Measurements from ENCODE around the gene UBE2M. TPM values are rescaled to one million over a fixed set of nuclear protein-coding genes. Genes with fewer than 3 reads are reported as not detected.
"Not testable (repeated sequence)": the region's sequence is repeated elsewhere in the genome, so short reads cannot be mapped to it uniquely, and the experiment has no call there.

Gene UBE2M
- total RNA-seq, 1 donor = 54.4 TPM

- DNase-seq (ENCODE audit: low read depth in 2 of 3, low spot score in 2 of 3) = peak; percentile 99 to 100 (median 99)
These were observed 14.4 kb downstream of the UBE2M start, which contains the start of gene TRIM28 for GRCh38 chr19:58543826-58544590. Gene TRIM28 (plus strand): TSS chr19:58544064. CDS start chr19:58544758, 694 bp downstream.

DNA sequence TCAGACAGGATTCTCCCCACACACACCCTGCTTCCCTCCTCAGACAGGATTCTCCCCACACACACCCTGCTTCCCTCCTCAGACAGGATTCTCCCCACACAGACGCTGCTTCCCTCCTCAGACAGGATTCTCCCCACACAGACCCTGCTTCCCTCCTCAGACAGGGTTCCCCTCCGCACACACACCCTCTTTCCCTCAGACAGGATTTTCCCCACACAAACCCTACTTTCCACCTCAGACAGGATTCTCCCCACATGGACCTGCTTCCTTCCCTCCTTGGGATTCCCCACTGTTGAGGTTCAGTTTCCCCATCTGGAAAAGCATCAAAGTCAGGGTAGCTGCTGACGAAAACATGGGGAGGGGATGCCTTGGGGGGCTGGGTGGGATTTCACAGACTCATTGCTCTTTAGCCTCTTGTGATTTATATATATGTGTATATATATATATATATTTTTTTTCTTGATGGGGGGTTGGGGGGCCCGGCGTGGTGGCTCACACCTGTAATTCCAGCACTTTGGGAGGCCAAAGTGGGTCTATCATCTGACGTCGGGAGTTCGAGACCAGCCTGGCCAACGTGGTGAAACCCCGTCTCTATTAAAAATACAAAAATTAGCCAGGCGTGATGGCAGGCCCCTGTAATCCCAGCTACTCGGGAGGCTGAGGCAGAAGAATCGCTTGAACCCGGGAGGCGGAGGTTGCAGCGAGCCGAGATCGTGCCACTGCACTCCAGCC, 15.6 kb downstream of the UBE2M start:
- not testable (repeated sequence) for DNase-seq (ENCODE audit: low read depth in 2 of 3, low spot score in 2 of 3)

- not testable (repeated sequence) for DNase-seq (ENCODE audit: low read depth in 2 of 3, low spot score in 2 of 3)
These were observed 19.2 kb downstream of the UBE2M start for GRCh38 chr19:58539169-58539559.

- peak in 2 of 3 donors; percentile 83 to 91 for DNase-seq (ENCODE audit: low read depth in 2 of 3, low spot score in 2 of 3)
These were observed 19.9 kb downstream of the UBE2M start for GRCh38 chr19:58538257-58539168.

DNA sequence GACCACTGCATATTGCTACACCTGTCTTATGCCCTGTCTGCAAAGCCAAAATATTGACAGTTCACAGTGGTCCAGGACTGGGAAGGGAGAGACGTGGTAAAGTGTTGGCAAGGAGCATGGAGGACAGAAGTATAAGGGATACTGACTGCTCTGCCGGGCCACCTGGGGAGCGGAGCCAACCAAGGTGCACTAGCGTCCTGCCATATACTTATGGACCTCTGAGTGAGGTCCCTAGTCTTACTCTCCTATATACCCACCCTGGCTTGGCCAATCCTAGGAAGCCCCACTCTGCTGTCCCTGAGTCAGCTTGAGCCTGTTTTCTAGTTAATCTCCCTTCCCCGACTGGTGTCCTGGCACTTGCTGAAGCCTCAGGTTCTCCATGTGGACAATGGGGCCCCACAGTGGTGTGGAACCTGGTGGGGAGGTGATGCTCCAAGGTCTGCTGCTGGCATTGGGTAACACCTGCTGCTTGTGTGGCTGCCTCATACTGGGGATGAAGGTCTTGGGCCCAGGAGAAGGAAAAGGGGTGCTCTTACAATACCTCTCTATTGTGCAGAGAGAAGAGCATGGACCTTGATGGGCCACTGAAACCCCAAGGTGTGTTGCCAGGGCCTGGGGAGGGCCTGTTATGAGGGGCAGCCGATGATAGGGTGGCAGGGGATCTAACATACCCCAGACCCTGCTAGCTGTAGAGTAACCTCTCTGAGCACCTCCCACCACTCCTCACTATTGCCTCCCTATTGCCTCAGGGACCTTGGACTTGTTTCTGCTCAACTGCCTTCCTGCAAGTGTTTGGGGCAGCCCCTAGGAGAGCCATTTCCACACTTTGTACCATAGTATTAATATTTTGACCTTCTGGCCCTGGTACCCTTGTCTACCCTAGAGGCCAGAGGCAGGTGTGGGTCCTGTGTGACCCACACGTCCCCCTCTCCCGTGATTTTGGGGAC, 21.3 kb downstream of the UBE2M start:
- no peak for DNase-seq (ENCODE audit: low read depth in 2 of 3, low spot score in 2 of 3)

DNA sequence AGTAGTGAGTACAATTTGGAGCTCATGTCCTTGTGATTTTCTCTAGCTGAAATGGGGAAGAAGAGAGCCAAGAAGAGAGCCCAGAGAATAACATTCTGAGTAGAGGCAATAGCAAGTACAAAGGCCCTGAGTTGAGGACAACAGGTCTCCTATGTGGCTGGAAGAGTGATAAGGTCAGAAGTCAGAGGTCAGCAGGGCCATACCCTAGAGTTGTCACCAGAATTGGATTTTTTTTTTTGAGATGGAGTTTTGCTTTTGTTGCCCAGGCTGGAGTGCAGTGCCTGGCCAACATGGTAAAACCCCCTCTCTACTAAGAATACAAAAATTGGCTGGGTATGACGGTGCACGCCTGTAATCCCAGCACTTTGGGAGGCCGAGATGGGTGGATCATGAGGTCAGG, 22.6 kb downstream of the UBE2M start:
- no peak for DNase-seq (ENCODE audit: low read depth in 2 of 3, low spot score in 2 of 3)

GRCh38 chr19:58531034-58531840, 27.2 kb downstream of the UBE2M start:
- DNase-seq (ENCODE audit: low read depth in 2 of 3, low spot score in 2 of 3) = no peak

- DNase-seq (ENCODE audit: low read depth in 2 of 3, low spot score in 2 of 3) = no peak
These were observed 29.0 kb downstream of the UBE2M start for GRCh38 chr19:58529405-58529804.

DNA sequence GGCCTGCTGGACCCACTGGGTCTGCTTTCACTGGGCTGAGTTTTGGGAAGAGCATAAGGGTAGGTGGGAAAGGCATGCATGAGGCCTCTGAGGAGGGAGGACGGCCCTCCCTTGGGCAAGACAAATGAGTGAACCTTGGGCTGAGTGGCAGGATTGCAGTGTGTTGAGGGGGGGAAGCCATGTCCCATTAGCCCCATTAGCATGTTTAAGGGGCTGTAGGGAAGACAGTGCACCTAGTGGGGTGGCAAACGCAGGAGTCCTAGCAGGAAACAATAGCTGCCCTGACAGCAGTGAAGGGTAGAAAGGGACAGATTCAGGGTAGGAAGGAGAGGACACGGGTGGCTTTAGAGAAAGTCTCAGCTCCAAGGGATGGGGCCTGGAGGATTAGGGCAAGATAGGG, 35.7 kb downstream of the UBE2M start:
- no peak for DNase-seq (ENCODE audit: low read depth in 2 of 3, low spot score in 2 of 3)

DNA sequence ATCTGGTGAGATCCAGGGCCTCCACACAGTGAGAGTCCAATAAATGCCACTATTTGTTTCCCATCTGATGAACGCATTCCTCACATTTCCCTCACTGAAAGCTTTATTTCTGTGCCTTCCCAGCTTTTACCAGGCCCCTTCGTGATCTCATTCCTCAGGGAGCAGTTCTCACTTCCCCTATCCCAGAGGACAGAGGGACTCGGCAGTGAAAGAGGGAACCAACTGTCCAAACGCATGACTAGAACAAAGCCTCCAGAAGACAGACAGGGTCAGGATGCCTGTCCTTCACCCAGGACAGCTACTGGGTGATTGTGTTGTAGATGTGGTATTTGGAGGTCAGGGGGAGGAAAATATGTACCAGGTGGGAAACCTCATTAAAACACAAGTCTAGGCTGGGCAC, 36.8 kb downstream of the UBE2M start:
- DNase-seq (ENCODE audit: low read depth in 2 of 3, low spot score in 2 of 3) = no peak

DNA sequence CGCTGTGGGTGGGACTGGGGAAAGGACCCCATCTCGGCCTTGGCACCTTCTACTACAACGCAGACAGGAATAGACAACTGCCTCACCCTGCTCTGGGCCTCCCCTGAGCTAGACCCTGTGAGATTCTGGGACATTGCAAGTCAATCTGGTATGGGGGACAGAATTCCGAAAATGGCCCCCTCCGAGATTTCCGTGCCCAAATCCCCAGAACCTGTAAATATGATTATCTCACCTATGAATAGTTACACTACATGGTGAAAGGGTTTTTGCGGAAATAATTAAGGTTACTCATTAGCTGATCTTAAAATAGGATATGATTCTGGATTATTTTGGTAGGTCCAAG, 38.2 kb downstream of the UBE2M start:
- no peak for DNase-seq (ENCODE audit: low read depth in 2 of 3, low spot score in 2 of 3)

GRCh38 chr19:58519355-58520256, 38.8 kb downstream of the UBE2M start, which contains the start of gene ZBTB45:
Gene ZBTB45 (minus strand): TSS chr19:58519810. CDS start chr19:58517673, 2,137 bp downstream.
- peak; percentile 80 to 96 (median 95) for DNase-seq (ENCODE audit: low read depth in 2 of 3, low spot score in 2 of 3)

GRCh38 chr19:58519087-58519354, 39.4 kb downstream of the UBE2M start:
- DNase-seq (ENCODE audit: low read depth in 2 of 3, low spot score in 2 of 3) = peak in 2 of 3 donors; percentile 65 to 78

DNA sequence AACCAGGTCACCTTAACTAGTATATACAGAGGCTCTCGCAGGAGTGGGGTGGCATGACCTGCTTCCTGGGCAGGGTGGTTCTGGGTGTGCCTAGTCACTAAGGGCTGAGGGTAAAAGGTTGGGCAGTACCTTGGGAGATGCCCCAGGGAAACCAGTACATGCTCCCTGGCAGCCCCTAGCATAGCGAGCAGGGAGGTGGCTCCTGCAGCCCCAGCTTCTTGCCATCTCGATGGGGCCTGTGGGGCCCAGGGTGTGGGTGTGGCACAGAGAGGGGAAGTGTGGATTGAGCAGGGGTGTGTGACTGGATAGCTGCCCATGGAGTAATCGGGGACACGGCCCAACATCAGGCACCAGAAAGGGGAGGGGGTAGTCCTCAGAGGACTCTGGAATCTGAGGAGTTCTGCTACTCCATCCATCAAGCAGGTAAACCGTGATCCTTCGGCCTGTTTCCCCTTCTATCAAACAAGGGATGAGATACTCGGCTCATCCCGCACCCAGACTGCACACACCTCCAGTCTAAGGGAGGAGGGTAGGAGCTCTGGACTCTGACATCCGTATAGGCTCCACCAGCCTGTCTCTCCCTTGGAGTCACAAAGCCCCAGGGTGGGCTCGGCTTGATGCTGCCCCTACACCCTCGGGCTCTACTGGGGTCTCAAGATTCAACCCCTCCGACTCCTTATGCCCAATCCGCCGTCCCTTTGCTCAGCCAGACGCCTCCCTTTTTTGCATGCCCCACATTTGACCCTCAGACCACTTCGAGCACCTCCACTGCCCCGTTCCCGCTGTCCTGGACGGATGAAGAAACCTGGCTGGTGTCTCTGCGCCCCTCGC, 39.9 kb downstream of the UBE2M start:
- DNase-seq (ENCODE audit: low read depth in 2 of 3, low spot score in 2 of 3) = no peak

- no peak for DNase-seq (ENCODE audit: low read depth in 2 of 3, low spot score in 2 of 3)
These were observed 41.2 kb downstream of the UBE2M start for GRCh38 chr19:58516964-58517833.

DNA sequence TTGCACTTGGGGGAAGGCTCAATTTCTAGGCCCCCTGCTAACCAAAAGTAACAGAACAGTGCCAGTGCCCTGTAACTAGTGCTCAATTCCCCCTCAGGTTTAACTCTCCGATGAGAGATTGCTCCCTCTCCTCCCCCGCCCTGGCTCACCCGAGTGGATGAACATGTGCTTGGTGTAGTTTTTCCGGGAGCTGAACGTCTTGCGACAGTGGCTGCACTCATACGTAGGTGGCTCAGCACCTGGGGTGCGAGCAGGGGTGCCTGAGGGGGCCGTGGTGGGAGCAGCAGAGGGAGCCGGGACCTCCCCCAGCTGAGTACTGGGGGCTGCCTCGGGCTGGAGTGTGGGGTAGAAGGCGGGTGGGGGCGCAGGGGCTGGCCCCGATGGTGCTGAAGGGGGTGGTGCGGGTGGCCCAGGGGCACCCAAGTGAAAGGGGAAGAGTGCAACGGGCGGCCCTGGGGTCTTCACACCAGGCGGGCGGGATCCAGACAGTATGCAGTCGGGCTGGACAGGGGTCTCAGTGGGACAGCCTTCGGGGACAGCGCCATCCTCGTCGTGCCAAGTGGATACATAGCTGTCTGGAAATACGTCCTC, 42.1 kb downstream of the UBE2M start:
- no peak for DNase-seq (ENCODE audit: low read depth in 2 of 3, low spot score in 2 of 3)

Data from hematopoietic multipotent progenitor cell (in vitro differentiated cells).